Caki2 (cell line): ENCODE measurements around the gene DYNLRB1. TPM values are rescaled to one million over a fixed set of nuclear protein-coding genes. Genes with fewer than 3 reads are reported as not detected.
"Not testable (repeated sequence)": the region's sequence is repeated elsewhere in the genome, so short reads cannot be mapped to it uniquely, and the experiment has no call there.

Experiments used
- DNase-seq: peaks from one replicate; pipeline ENCODE4 v3.0.0-alpha.2; 2015; ENCODE audit warnings: low read depth
- in situ Hi-C: cut with HindIII; loops from 2 replicates; pipeline ENCODE4 v1.10.0; 2016; ENCODE audit warnings: low sequenced_read_pairs, low pct_unique_long_range_greater_than_20kb, mixed read lengths
- total RNA-seq: library from RNA; depleted of rRNA; stranded (reverse); fragments of >200 nt; shearing (Covaris generic); gene quantifications from 2 replicates; pipeline ENCODE4 v1.2.3, GENCODE V29; 2014; ENCODE audit warnings: low replicate concordance; rRNA removed

Gene DYNLRB1
- total RNA-seq, result 150 and 180 TPM in 2 replicates

GRCh38 chr20:34516247-34517113, at the start of gene DYNLRB1:
DYNLRB1 (plus strand) TSS chr20:34516422; CDS start chr20:34516459, 37 bp downstream.
- in situ Hi-C loops, result no loop called here
- peak; percentile 95 for DNase-seq

DNA sequence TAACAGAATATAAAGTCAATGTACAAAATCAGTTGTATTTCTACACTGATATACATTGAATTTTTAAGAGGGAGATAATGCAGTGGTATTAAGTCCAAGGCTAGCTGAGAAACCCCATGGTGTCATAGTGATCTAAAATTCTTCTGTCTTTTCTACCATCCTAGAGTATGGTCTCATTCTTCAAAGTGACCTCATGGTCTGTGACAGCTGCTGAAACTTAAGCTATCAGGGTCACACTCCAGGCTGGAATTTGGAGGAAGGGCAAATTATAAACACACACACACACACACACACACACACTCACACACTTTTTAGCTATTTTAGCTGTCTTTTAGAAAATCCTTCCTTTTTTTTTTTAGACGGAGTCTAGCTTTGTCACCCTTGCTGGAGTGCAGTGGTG, 47.3 kb upstream of the DYNLRB1 start:
- DNase-seq, result no peak
- in situ Hi-C loops, result no loop called here

- in situ Hi-C loops, result no loop called here
- peak; percentile 44 for DNase-seq
These were observed 43.8 kb upstream of the DYNLRB1 start for GRCh38 chr20:34472246-34472925.

DNA sequence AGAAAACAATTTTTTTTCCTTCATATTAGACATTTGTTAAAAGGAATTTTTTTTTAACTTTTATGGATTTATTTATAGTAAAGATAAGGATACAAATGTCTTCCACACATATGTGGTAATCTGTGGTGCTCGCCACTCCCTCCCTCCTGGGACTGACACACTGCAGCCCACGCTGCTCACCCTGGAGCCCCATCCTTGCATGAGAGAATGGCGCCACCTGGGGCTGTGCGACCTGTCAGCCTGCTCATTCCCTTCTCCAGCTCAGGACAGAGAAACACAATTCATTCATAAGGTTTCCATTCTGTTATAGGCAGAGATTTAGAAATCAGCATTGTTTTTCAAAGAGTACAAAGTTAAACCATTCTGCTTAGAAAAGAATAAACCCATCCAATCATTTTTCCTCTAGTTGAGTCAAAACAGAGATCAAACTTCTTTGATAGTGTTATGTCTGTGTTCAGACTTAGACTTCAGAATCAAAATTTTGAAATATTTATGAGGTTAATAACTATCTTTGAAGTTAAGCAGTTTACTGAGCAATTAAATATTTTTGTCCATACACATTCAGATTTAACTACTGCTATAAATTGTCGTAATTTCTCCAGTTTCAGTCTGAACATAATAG, 42.8 kb upstream of the DYNLRB1 start:
- in situ Hi-C loops, result no loop called here
- peak; percentile 51 for DNase-seq

GRCh38 chr20:34475979-34476736, 40.1 kb upstream of the DYNLRB1 start:
- in situ Hi-C loops, result no loop called here
- DNase-seq, result peak; percentile 30

DNA sequence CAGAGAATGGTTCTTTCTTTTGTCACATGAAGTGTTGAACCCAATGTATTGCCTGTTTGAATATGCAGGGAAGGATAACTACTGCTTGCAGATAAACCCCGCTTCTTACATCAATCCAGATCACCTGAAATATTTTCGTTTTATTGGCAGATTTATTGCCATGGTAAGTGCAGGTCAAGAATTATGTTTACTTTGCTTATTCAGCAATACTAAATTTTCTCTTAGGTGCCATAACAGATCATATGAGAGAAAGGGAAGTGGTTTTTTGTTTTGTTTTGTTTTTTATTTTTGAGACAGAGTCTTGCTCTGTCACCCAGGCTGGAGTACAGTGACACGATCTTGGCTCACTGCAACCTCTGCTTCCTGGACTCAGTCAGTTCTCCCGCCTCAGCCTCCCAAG, 36.6 kb upstream of the DYNLRB1 start:
- DNase-seq, result no peak
- in situ Hi-C loops, result no loop called here

- DNase-seq, result not testable (repeated sequence)
These were observed 34.1 kb upstream of the DYNLRB1 start for GRCh38 chr20:34482154-34482553.

DNA sequence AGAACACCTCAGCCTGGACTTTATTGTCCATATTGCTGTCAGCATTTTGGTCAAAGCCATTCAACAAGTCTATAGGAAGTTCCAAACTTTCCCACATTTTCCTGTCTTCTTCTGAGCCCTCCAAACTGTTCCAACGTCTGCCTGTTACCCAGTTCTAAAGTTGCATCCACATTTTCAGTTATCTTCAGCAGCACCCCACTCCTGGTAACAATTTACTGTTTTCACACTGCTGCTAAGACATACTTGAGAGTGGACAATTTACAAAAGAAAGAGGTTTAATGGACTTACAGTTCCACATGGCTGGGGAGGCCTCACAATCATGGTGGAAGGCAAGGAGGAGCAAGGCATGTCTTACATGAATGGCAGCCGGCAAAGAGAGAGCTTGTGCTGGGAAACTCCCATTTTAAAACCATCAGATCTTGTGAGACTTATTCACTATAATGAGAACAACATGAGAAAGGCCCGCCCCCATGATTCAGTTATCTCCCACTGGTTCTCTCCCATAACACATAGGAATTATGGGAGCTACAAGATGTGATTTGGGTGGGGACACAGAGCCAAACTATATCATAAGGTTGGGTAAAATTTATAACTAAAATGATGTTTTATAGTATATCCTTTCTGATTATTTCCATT, 32.5 kb upstream of the DYNLRB1 start:
- in situ Hi-C loops, DNase-seq: not testable (repeated sequence)

More at GRCh38 chr20:34482154-34482553, 34.1 kb upstream of the DYNLRB1 start:
- in situ Hi-C loops, result not testable (repeated sequence)

GRCh38 chr20:34485068-34485634, 31.1 kb upstream of the DYNLRB1 start:
- in situ Hi-C loops, result no loop called here
- no peak for DNase-seq

DNA sequence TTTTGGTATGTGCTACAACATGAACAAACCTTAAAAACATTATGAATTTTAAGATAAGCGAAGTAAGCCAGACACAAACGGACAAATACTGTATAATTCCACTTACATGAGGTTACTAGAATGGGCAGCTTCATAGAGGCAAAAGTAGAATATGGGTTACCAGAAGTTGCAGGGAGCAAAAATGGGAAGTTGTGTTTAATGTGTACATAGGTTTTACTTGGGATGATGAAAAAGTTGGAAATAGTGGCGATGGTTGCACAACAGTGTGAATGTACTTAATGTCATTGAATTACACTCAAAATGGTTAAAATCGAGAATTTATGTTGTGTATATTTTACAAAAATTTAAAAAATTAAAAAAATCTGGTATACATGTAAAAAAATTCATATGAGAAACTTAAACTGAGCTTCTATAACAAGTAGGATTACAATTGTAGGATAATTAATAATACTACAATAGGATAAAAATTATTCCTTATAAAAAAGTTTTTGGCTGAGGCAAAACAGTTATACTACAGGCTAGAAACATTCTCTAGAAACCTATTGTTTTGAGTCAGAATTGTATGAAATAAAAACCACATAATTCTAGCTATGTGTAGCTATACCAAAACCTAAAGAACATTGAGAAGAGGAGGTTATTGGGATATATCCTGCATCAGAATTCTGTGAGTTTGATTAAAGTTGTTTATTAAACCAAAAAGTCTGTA, 24.8 kb upstream of the DYNLRB1 start:
- in situ Hi-C loops, result no loop called here
- DNase-seq, result no peak

DNA sequence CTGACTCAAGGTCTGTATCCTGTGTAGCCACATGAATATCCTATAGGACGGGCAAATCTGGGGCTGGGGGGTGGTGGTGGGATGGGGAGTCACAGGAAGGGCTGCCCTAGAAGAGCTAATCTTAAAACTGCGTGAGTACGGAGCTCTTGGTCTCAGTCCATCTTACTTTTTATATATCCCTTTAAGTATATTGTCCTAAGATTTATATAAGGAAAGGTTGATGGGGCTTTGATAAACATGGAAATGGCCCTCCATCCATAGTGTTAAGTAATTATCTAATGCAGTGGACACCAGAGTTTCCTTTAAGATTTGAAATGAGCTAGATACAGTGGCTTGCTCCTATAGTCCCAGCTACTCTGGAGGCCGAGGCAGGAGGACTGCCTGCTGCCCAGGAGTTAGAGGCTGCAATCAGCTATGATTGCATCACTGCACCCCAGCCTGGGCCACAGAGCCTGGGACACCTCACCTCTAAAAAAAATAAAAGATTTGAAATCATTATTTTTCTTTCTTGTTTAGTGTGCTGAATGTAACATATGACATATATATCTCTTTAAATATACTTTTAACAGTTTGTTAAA, 24.2 kb upstream of the DYNLRB1 start:
- in situ Hi-C loops, result no loop called here
- DNase-seq, result no peak

DNA sequence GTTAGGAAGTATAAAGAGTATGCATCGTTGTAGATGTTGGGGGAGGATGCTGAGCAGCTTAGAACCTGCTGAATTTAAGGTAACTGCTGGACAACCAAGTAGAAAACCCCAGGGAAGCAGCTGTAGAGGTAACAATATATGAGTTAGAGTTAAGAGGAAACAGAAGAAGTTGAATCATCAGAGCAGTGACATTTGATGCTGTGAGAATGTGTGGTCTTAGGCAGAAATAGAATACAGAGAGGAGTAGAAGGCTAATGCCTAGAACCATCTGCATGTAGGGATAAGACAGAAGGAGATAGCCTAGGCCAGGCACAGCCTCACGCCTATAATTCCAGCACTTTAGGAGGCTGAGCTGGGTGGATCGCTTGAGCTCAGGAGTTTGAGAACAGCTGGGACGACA, 22.6 kb upstream of the DYNLRB1 start:
- in situ Hi-C loops, result no loop called here

DNA sequence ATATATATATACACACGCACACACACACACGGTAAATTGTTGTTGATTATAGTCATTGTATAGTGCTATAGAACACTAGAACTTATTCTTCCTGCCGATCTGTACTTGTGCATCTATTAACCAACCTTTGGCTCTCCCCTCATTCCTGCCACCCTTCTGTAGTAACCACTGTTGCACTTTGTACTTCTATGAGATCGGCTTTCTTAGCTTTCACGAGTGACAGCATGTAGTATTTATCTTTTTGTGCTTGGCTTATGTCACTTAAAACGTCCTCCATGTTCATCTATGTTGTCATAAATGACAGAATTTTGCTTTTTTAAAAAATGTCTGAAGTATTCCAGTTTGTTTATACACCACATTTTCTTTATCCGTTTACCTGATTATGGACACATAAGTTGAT, 20.9 kb upstream of the DYNLRB1 start:
- DNase-seq, result no peak
- in situ Hi-C loops, result no loop called here

More for the DNA sequence above, 22.6 kb upstream of the DYNLRB1 start:
- DNase-seq, result no peak

GRCh38 chr20:34495916-34496315, 20.3 kb upstream of the DYNLRB1 start:
- in situ Hi-C loops, result no loop called here

GRCh38 chr20:34497596-34497995, 18.6 kb upstream of the DYNLRB1 start:
- DNase-seq, in situ Hi-C loops: not testable (repeated sequence)

More at GRCh38 chr20:34495916-34496315, 20.3 kb upstream of the DYNLRB1 start:
- no peak for DNase-seq

DNA sequence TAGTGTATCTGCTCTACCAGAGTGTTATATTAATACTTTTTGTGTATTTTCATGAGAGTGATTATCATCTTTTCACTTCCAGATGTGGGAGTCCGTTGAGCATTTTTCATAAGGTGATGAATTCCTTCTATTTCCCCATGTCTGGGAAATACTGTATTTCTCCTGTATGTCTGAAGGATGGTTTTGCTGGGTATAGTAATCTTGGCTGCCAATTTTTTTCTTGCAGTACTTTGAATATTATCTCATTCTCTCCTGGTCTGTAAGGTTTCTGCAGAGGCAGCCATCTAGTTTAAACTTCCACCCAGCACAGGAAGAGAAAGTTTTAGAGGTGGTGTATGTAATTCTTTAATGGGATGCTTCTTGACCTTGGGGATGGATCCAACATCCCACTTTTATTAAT, 15.4 kb upstream of the DYNLRB1 start:
- in situ Hi-C loops, result no loop called here
- DNase-seq, result no peak

GRCh38 chr20:34506480-34506879, 9.7 kb upstream of the DYNLRB1 start:
- in situ Hi-C loops, result no loop called here
- no peak for DNase-seq
